ENCODE results near the gene TINAGL1.

Gene TINAGL1

DNA sequence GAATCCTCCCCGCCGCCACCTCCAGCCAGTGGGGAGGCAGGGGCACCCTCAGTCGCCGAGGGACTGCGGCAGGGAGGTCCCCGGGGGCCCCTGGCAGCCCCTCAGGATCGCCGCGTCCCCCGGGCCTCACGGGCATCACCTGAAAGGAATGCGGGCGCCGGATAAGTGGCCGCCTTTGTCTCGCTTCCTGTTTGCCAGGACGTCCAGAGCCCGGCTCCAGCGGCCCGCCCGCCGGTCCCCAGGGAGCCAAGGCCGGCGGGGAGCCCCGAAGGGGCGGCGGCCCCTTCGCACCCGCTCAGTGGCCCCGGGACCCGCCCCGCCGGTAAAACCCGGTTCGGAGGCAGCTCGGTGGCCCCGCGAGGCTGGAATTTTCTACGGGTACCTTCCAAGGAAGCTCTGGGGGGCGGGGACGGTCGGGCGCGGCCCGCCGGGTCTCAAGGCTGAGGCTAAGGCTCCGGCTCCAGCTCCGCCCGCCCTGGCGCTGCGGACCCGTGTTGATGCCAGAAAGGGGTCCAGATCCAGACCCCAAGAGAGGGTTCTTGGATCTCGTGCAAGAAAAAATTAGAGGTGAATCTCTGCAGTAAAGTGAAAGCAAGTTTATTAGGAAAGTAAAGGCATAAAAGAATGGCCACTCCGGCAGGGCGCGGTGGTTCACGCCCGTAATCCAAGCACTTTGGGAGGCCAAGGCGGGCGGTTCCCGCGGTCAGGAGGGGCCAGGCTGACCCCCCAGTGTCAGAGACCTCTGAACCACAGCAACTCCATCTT is 12.6 kb downstream of the TINAGL1 start:
- Histone ChIP-seq H3K27ac (ENCODE audit: low read depth, low read length) (no peak overlapping the region), H3K36me3 (ENCODE audit: control insufficient read depth, insufficient read depth, low read length) (no peaks in the 10 kb centered on the region)
- DNase-seq, result peak; percentile 67

DNA sequence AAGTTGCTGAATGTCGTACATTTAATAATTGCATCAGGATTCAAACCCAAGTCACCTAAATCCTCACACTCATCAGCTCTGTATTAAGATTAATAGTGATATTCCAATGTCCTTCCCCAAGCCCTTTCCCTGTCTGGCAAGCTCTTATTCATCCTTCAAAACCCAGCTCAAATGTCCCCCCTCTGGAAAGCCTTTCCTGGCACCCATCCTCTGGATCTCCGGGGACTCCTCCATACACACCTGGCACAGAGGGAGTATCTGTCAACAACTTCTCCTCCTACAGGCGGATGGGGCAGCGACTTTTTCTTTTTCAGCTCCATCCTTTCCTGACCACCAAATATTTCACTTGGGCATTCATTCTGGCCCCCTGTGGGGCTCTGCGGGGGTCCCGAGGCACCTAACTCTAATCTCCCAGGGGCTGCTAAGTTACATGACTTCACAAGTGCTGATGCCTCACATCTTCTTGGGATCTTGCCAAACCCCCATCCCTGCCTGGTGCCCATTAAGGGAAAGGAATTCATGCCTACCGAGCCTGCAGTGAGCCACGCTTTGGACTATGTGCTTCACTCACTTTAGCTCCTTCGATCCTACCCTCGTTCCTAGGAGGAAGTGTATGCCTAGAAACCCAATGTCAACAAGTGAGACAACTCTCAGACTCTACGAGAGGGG is 15.2 kb downstream of the TINAGL1 start:
- Histone ChIP-seq H3K36me3 (ENCODE audit: control insufficient read depth, insufficient read depth, low read length) (no peaks in the 10 kb centered on the region), H3K9ac (ENCODE audit: low read length) (no peak overlapping the region), H3K79me1 (ENCODE audit: low read length) (no peaks in the 10 kb centered on the region), H3K4me2 (ENCODE audit: low read length) (no peak overlapping the region), H3K27ac (ENCODE audit: low read depth, low read length) (no peak overlapping the region), H3K79me2 (ENCODE audit: control insufficient read depth, insufficient read depth, low read length) (no peaks in the 10 kb centered on the region), H2BK5ac (ENCODE audit: low read length) (no peak overlapping the region), H2BK120ac (ENCODE audit: low read depth, low read length) (no peak overlapping the region), H3K56ac (ENCODE audit: low read length) (no peak overlapping the region), H2AK5ac (ENCODE audit: low read length) (no peak overlapping the region), H3K23ac (ENCODE audit: low read length) (no peak overlapping the region), H2BK15ac (replicated peaks; ENCODE audit: low read depth) (no peak overlapping the region), H3K18ac (ENCODE audit: low read length) (no peak overlapping the region), H4K8ac (ENCODE audit: low read depth, low read length) (no peak overlapping the region), H3K4me1 (ENCODE audit: control insufficient read depth, low read depth, low read length) (no peaks in the 10 kb centered on the region), H3K4ac (ENCODE audit: low read depth, low read length) (no peak overlapping the region), H3K27me3 (ENCODE audit: insufficient read depth, low read length, poor library complexity) (no peaks in the 10 kb centered on the region), H3K4me3 (ENCODE audit: low read length) (no peak overlapping the region), H4K5ac (ENCODE audit: low read length) (no peak overlapping the region)
- no CpG with 5 or more reads among the region's 11 CpGs for WGBS (ENCODE audit: extremely low coverage, insufficient coverage, low lambda C conversion rate)
- DNase-seq, result no peak

More for the DNA sequence above, 12.6 kb downstream of the TINAGL1 start:
- peak overlapping the region; percentile 82 for H3K4ac ChIP-seq (ENCODE audit: low read depth, low read length)
- WGBS (ENCODE audit: extremely low coverage, insufficient coverage, low lambda C conversion rate), result no CpG with 5 or more reads among the region's 62 CpGs
- peak overlapping the region; percentile 81 for H3K18ac ChIP-seq (ENCODE audit: low read length)
- H3K79me2 ChIP-seq (ENCODE audit: control insufficient read depth, insufficient read depth, low read length), result no peaks in the 10 kb centered on the region
- H4K8ac ChIP-seq (ENCODE audit: low read depth, low read length), result no peak overlapping the region
- no peaks in the 10 kb centered on the region for H3K4me1 ChIP-seq (ENCODE audit: control insufficient read depth, low read depth, low read length)
- H2BK15ac ChIP-seq (replicated peaks; ENCODE audit: low read depth), result no peak overlapping the region
- H4K5ac ChIP-seq (ENCODE audit: low read length), result no peak overlapping the region
- no peak overlapping the region for H2BK120ac ChIP-seq (ENCODE audit: low read depth, low read length)
- no peak overlapping the region for H3K4me3 ChIP-seq (ENCODE audit: low read length)
- peak overlapping the region; percentile 34 for H3K9ac ChIP-seq (ENCODE audit: low read length)
- no peaks in the 10 kb centered on the region for H3K27me3 ChIP-seq (ENCODE audit: insufficient read depth, low read length, poor library complexity)
- H2BK5ac ChIP-seq (ENCODE audit: low read length), result no peak overlapping the region
- peak overlapping the region; percentile 36 for H3K4me2 ChIP-seq (ENCODE audit: low read length)
- H3K56ac ChIP-seq (ENCODE audit: low read length), result peak overlapping the region; percentile 74
- H3K79me1 ChIP-seq (ENCODE audit: low read length), result no peaks in the 10 kb centered on the region
- H2AK5ac ChIP-seq (ENCODE audit: low read length), result no peak overlapping the region
- H3K23ac ChIP-seq (ENCODE audit: low read length), result no peak overlapping the region

DNA sequence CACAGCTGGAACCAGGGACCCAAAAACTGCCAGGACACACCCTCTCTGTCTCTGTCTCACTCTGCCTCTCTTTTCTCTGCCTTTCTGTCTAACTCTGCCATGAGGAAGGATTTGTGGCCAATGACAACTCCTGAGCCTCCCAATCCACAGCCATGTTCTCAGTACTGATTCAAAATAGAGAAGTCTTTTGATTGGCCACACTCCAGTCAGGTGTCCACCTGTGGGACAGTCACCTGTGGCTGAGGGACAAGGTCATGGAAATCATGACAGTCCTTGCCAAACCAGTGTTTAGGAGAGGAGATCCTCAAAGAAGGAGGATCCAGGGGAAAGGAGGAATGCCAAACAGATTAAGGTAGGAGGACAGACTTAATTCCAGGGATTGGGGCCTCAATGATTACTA is 15.8 kb downstream of the TINAGL1 start:
- H3K27ac ChIP-seq (ENCODE audit: low read depth, low read length), result no peak overlapping the region
- no peak overlapping the region for H3K56ac ChIP-seq (ENCODE audit: low read length)
- no peak overlapping the region for H4K8ac ChIP-seq (ENCODE audit: low read depth, low read length)
- no peak overlapping the region for H3K23ac ChIP-seq (ENCODE audit: low read length)
- no peak overlapping the region for H2AK5ac ChIP-seq (ENCODE audit: low read length)
- H2BK5ac ChIP-seq (ENCODE audit: low read length), result no peak overlapping the region
- H3K27me3 ChIP-seq (ENCODE audit: insufficient read depth, low read length, poor library complexity), result no peaks in the 10 kb centered on the region
- no peak overlapping the region for H2BK15ac ChIP-seq (replicated peaks; ENCODE audit: low read depth)
- no peaks in the 10 kb centered on the region for H3K79me2 ChIP-seq (ENCODE audit: control insufficient read depth, insufficient read depth, low read length)
- no peak overlapping the region for H3K4ac ChIP-seq (ENCODE audit: low read depth, low read length)
- H3K4me2 ChIP-seq (ENCODE audit: low read length), result no peak overlapping the region
- no peak overlapping the region for H3K18ac ChIP-seq (ENCODE audit: low read length)
- H3K79me1 ChIP-seq (ENCODE audit: low read length), result no peaks in the 10 kb centered on the region
- H3K4me1 ChIP-seq (ENCODE audit: control insufficient read depth, low read depth, low read length), result no peaks in the 10 kb centered on the region
- H3K9ac ChIP-seq (ENCODE audit: low read length), result no peak overlapping the region
- no peaks in the 10 kb centered on the region for H3K36me3 ChIP-seq (ENCODE audit: control insufficient read depth, insufficient read depth, low read length)
- H3K4me3 ChIP-seq (ENCODE audit: low read length), result no peak overlapping the region
- no peak overlapping the region for H2BK120ac ChIP-seq (ENCODE audit: low read depth, low read length)
- DNase-seq, result no peak
- no peak overlapping the region for H4K5ac ChIP-seq (ENCODE audit: low read length)

DNA sequence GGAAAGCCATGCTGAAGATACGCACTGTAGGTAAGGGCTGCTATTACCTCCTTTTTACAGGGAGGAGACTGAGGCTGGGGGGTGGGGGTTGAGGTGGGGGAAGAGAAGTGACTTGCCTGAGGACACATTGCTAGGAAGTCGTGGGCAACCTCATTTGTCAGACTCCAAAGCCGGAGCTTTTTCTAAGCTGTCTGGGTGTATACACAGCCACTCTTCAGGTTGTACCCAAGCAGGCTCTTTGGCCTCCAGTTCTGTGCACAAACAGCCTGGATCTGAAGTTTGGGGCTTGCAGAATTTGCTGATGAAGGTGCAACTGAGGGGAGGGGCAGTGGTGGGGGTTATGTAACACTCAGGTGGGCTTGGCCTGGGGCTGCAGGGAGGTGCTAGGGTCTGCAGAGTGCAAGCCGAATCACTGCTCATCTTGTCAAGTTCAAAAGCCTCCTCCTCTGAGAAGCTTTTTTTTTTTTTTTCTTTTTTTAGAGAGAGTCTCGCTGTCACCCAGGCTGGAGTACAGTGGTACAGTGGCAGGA is 16.9 kb downstream of the TINAGL1 start:
- Histone ChIP-seq H3K9ac (ENCODE audit: low read length) (no peak overlapping the region), H3K4me2 (ENCODE audit: low read length) (no peak overlapping the region), H4K5ac (ENCODE audit: low read length) (no peak overlapping the region), H2BK5ac (ENCODE audit: low read length) (no peak overlapping the region), H3K4me3 (ENCODE audit: low read length) (no peak overlapping the region), H3K4me1 (ENCODE audit: control insufficient read depth, low read depth, low read length) (no peaks in the 10 kb centered on the region), H3K27me3 (ENCODE audit: insufficient read depth, low read length, poor library complexity) (no peaks in the 10 kb centered on the region), H4K8ac (ENCODE audit: low read depth, low read length) (no peak overlapping the region), H3K79me1 (ENCODE audit: low read length) (no peaks in the 10 kb centered on the region), H3K27ac (ENCODE audit: low read depth, low read length) (no peak overlapping the region), H3K79me2 (ENCODE audit: control insufficient read depth, insufficient read depth, low read length) (no peaks in the 10 kb centered on the region), H2AK5ac (ENCODE audit: low read length) (no peak overlapping the region), H3K23ac (ENCODE audit: low read length) (no peak overlapping the region), H3K4ac (ENCODE audit: low read depth, low read length) (no peak overlapping the region), H3K18ac (ENCODE audit: low read length) (no peak overlapping the region), H3K56ac (ENCODE audit: low read length) (no peak overlapping the region), H2BK120ac (ENCODE audit: low read depth, low read length) (no peak overlapping the region), H3K36me3 (ENCODE audit: control insufficient read depth, insufficient read depth, low read length) (no peaks in the 10 kb centered on the region), H2BK15ac (replicated peaks; ENCODE audit: low read depth) (no peak overlapping the region)
- WGBS (ENCODE audit: extremely low coverage, insufficient coverage, low lambda C conversion rate), result no CpG with 5 or more reads among the region's 5 CpGs
- no peak for DNase-seq

DNA sequence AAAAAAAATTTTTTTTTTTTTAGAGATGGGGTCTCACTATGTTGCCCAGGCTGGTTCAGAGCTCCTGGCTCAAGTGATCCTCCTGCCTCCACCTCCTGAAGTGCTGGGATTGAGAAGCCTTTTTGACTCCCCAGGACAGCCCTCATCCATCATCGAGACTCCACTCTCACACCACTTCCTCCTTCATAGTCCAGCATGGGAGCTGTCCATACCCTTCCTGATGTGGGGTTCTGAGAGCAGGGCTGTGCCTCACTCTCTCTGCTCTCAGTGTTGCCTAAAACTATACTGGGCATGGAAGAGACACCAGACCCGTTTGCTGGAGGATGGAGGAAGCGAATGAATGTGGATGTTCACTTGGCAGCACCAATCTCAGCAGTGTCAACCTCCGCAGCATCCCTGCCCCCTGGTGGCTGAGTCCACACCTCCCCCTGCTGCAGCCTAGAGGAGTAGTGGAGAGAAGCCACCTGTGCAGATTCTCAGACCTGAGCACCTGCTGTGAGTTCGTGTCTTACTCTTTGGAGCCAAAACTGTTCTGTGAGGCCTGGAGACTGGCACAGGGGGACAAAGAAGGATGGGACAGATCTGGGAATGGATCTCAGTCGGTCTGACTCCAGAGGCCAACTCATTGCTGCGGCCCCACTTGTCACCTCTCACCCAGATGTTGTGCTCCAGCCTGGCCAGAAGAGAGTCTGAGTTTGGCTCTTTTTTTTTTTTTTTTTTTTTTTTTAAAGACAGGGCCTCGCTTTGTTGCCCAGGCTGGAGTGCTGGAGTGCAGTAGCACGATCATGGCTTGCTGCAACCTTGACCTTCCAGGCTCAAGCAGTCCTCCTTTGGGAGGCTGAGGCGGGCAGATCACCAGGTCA is 17.7 kb downstream of the TINAGL1 start:
- H3K27ac ChIP-seq (ENCODE audit: low read depth, low read length), result no peak overlapping the region
- H2BK15ac ChIP-seq (replicated peaks; ENCODE audit: low read depth), result no peak overlapping the region
- no peak overlapping the region for H3K4ac ChIP-seq (ENCODE audit: low read depth, low read length)
- H3K27me3 ChIP-seq (ENCODE audit: insufficient read depth, low read length, poor library complexity), result no peaks in the 10 kb centered on the region
- H3K18ac ChIP-seq (ENCODE audit: low read length), result no peak overlapping the region
- no peak overlapping the region for H2BK5ac ChIP-seq (ENCODE audit: low read length)
- WGBS (ENCODE audit: extremely low coverage, insufficient coverage, low lambda C conversion rate), result no CpG with 5 or more reads among the region's 10 CpGs
- H3K4me1 ChIP-seq (ENCODE audit: control insufficient read depth, low read depth, low read length), result no peaks in the 10 kb centered on the region
- H3K36me3 ChIP-seq (ENCODE audit: control insufficient read depth, insufficient read depth, low read length), result no peaks in the 10 kb centered on the region
- H2BK120ac ChIP-seq (ENCODE audit: low read depth, low read length), result no peak overlapping the region
- H3K23ac ChIP-seq (ENCODE audit: low read length), result no peak overlapping the region
- no peak overlapping the region for H2AK5ac ChIP-seq (ENCODE audit: low read length)
- peak; percentile 87 for DNase-seq
- no peak overlapping the region for H4K8ac ChIP-seq (ENCODE audit: low read depth, low read length)
- no peak overlapping the region for H3K9ac ChIP-seq (ENCODE audit: low read length)
- no peak overlapping the region for H3K4me3 ChIP-seq (ENCODE audit: low read length)
- H3K79me1 ChIP-seq (ENCODE audit: low read length), result no peaks in the 10 kb centered on the region
- no peaks in the 10 kb centered on the region for H3K79me2 ChIP-seq (ENCODE audit: control insufficient read depth, insufficient read depth, low read length)
- no peak overlapping the region for H4K5ac ChIP-seq (ENCODE audit: low read length)
- no peak overlapping the region for H3K4me2 ChIP-seq (ENCODE audit: low read length)
- no peak overlapping the region for H3K56ac ChIP-seq (ENCODE audit: low read length)
